ENCODE data around the gene KANSL1. TPM values are rescaled to one million over a fixed set of nuclear protein-coding genes. Genes with fewer than 3 reads are reported as not detected.
A peak's percentile ranks its signal among the peaks of the same experiment; 100 is the strongest.
"Not testable (repeated sequence)": the region's sequence is repeated elsewhere in the genome, so short reads cannot be mapped to it uniquely, and the experiment has no call there.

The KANSL1 gene
- total RNA-seq, 1 experiment from 2014 or later, result 72.7 TPM

DNA sequence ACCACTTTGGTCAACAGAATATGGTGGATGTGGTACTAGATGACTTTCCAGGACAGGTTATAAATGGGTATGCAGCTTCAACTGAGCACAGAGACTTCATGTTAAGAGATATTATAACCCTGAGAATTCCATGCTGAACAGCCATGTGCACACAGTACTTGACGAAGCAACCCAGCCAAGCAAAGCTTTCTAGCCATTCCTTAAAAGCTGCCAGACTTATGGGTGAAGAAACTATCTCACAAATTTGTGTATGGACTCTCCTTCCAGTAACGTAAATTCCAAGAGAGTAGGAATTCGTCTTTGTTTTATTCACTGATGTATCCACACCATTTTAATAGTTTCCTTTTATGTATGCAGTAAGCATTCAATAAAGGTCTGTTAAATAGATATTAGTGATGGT, 76.1 kb downstream of the KANSL1 start:
- H3K4me3 Mint-ChIP-seq, result no peak overlapping the region
- H3K27me3 Mint-ChIP-seq (ENCODE audit: low read depth), result no peaks in the 10 kb centered on the region
- H3K4me1 Mint-ChIP-seq, result peaks cover 83% of the 10 kb centered on the region
- ATAC-seq, result no peak
- H3K27ac Mint-ChIP-seq, result peak overlapping the region; percentile 42; the same call in 1 of the 2 replicates
- TF ChIP-seq, protein P1, sequence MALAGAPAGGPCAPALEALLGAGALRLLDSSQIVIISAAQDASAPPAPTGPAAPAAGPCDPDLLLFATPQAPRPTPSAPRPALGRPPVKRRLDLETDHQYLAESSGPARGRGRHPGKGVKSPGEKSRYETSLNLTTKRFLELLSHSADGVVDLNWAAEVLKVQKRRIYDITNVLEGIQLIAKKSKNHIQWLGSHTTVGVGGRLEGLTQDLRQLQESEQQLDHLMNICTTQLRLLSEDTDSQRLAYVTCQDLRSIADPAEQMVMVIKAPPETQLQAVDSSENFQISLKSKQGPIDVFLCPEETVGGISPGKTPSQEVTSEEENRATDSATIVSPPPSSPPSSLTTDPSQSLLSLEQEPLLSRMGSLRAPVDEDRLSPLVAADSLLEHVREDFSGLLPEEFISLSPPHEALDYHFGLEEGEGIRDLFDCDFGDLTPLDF (CRISPR knock-in tag; IDR thresholded peaks at IDR 0.05), result no peak
- TF ChIP-seq, protein P2, sequence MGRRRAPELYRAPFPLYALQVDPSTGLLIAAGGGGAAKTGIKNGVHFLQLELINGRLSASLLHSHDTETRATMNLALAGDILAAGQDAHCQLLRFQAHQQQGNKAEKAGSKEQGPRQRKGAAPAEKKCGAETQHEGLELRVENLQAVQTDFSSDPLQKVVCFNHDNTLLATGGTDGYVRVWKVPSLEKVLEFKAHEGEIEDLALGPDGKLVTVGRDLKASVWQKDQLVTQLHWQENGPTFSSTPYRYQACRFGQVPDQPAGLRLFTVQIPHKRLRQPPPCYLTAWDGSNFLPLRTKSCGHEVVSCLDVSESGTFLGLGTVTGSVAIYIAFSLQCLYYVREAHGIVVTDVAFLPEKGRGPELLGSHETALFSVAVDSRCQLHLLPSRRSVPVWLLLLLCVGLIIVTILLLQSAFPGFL (CRISPR knock-in tag; IDR thresholded peaks at IDR 0.05; ENCODE audit: borderline replicate concordance), result no peak
- TF ChIP-seq ZNF219 (CRISPR knock-in tag; IDR thresholded peaks at IDR 0.05; ENCODE audit: borderline replicate concordance), result no peak
- TF ChIP-seq ATF1 (CRISPR knock-in tag; IDR thresholded peaks at IDR 0.05), result no peak
- CTCF ChIA-PET, result no interaction called here
- peaks cover 3% of the 10 kb centered on the region; the same call in 1 of the 2 replicates for H3K9me3 Mint-ChIP-seq
- no peak for DNase-seq (ENCODE audit: low spot score)
- POLR2A ChIA-PET, result no interaction called here
- no peaks in the 10 kb centered on the region for H3K36me3 Mint-ChIP-seq

DNA sequence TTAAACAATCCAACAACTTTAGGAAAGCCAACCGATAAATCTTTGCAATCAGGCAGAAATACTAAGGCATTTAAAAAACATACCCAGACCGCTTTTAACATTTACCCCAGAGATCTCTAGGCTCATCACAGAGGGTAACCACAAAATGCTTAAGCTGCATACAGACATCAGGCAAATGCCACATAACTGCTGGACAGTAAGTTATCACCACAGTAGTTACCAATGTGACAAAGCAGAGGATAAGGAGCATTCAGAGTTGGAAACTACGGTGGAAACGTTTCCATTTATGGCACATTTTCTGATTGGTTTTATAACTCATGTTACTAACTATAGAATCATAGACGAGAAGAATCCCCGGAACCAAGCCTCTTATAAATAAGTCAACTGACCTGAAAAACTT, 77.5 kb downstream of the KANSL1 start:
- Mint-ChIP-seq H3K9me3 (peaks cover 3% of the 10 kb centered on the region; the same call in 1 of the 2 replicates), H3K27ac (peak overlapping the region; percentile 39; the same call in 1 of the 2 replicates), H3K4me3 (no peak overlapping the region), H3K4me1 (peaks cover 78% of the 10 kb centered on the region), H3K27me3 (ENCODE audit: low read depth) (no peaks in the 10 kb centered on the region), H3K36me3 (no peaks in the 10 kb centered on the region)
- DNase-seq (ENCODE audit: low spot score), result no peak
- ChIA-PET POLR2A (no interaction called here), CTCF (interaction anchor here (1.6 kb wide), 1 partner anchor 78 kb away, joined by 4 read pairs; the partner anchor contains the start of gene KANSL1)
- TF ChIP-seq CBFB (CRISPR knock-in tag; IDR thresholded peaks at IDR 0.05; ENCODE audit: low read depth), result no peak
- TF ChIP-seq NFYB (CRISPR knock-in tag; conservative IDR thresholded peaks at IDR 0.05; ENCODE audit: low read depth), result no peak
- TF ChIP-seq, protein P3, sequence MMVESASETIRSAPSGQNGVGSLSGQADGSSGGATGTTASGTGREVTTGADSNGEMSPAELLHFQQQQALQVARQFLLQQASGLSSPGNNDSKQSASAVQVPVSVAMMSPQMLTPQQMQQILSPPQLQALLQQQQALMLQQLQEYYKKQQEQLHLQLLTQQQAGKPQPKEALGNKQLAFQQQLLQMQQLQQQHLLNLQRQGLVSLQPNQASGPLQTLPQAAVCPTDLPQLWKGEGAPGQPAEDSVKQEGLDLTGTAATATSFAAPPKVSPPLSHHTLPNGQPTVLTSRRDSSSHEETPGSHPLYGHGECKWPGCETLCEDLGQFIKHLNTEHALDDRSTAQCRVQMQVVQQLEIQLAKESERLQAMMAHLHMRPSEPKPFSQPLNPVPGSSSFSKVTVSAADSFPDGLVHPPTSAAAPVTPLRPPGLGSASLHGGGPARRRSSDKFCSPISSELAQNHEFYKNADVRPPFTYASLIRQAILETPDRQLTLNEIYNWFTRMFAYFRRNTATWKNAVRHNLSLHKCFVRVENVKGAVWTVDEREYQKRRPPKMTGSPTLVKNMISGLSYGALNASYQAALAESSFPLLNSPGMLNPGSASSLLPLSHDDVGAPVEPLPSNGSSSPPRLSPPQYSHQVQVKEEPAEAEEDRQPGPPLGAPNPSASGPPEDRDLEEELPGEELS (CRISPR knock-in tag; IDR thresholded peaks at IDR 0.05), result no peak
- TF ChIP-seq MYBL2 (CRISPR knock-in tag; IDR thresholded peaks at IDR 0.05), result no peak
- ATAC-seq, result no peak

DNA sequence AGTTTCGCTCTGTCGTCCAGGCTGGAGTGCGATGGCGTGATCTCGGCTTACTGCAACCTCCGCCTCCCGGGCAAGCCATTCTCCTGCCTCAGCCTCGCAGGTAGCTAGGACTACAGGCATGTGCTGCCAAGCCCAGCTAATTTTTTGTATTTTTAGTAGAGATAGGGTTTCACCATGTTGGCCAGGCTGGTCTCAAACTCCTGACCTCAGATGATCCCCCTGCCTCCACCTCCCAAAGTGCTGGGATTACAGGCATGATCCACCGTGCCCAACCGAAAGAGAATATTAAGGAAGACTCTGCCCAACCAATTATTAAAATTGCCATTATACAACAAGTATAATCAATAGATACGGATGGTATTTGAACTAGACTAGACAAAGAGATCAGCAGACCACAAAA, 82.0 kb downstream of the KANSL1 start:
- H3K27me3 Mint-ChIP-seq (ENCODE audit: low read depth); H3K36me3 Mint-ChIP-seq; CTCF ChIA-PET; POLR2A ChIA-PET; H3K9me3 Mint-ChIP-seq; DNase-seq (ENCODE audit: low spot score); ATAC-seq; H3K4me3 Mint-ChIP-seq: not testable (repeated sequence)
- peaks cover 87% of the 10 kb centered on the region for H3K4me1 Mint-ChIP-seq
- H3K27ac Mint-ChIP-seq, result peak overlapping the region; percentile 15; the same call in 1 of the 2 replicates

DNA sequence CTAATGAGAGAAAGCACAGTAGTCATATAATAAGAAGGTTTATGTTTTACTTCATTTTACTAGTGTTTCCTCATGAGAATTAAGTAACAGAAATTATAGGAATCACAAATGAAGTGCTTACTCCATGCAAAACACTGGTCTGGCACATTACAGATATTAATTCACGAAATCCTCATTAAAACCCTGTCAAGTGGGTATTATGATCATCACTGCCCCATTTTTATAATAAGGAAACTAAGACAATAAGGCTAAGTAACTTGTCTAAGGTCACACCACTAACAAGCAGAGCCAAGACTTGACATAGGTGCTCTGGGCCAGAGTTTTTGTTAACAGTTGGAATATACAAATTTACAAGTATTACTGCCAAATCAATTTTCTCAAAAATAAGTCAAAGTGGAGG, 83.0 kb downstream of the KANSL1 start:
- Mint-ChIP-seq H3K9me3 (no peaks in the 10 kb centered on the region), H3K27me3 (ENCODE audit: low read depth) (no peaks in the 10 kb centered on the region), H3K36me3 (no peaks in the 10 kb centered on the region), H3K27ac (no peak overlapping the region), H3K4me1 (peaks cover 81% of the 10 kb centered on the region), H3K4me3 (no peak overlapping the region)
- ChIA-PET POLR2A (no interaction called here), CTCF (no interaction called here)
- DNase-seq (ENCODE audit: low spot score), result no peak
- ATAC-seq, result no peak
- TF ChIP-seq GRHL2 (CRISPR knock-in tag; IDR thresholded peaks at IDR 0.05; ENCODE audit: insufficient replicate concordance, severe bottlenecking) (no peak), RELA (CRISPR knock-in tag; IDR thresholded peaks at IDR 0.05; ENCODE audit: borderline replicate concordance) (no peak), NR2C2 (CRISPR knock-in tag; IDR thresholded peaks at IDR 0.05) (no peak), ETV6 (CRISPR knock-in tag; IDR thresholded peaks at IDR 0.05) (no peak), FOXK1 (CRISPR knock-in tag; IDR thresholded peaks at IDR 0.05) (no peak), IRF2 (CRISPR knock-in tag; IDR thresholded peaks at IDR 0.05; ENCODE audit: borderline replicate concordance, low read depth) (no peak), ESRRA (CRISPR knock-in tag; IDR thresholded peaks at IDR 0.05; ENCODE audit: borderline replicate concordance) (no peak), ZNF396 (CRISPR knock-in tag; IDR thresholded peaks at IDR 0.05; ENCODE audit: borderline replicate concordance) (no peak), FOXJ3 (CRISPR knock-in tag; IDR thresholded peaks at IDR 0.05; ENCODE audit: borderline replicate concordance) (no peak)
- TF ChIP-seq, protein P4, sequence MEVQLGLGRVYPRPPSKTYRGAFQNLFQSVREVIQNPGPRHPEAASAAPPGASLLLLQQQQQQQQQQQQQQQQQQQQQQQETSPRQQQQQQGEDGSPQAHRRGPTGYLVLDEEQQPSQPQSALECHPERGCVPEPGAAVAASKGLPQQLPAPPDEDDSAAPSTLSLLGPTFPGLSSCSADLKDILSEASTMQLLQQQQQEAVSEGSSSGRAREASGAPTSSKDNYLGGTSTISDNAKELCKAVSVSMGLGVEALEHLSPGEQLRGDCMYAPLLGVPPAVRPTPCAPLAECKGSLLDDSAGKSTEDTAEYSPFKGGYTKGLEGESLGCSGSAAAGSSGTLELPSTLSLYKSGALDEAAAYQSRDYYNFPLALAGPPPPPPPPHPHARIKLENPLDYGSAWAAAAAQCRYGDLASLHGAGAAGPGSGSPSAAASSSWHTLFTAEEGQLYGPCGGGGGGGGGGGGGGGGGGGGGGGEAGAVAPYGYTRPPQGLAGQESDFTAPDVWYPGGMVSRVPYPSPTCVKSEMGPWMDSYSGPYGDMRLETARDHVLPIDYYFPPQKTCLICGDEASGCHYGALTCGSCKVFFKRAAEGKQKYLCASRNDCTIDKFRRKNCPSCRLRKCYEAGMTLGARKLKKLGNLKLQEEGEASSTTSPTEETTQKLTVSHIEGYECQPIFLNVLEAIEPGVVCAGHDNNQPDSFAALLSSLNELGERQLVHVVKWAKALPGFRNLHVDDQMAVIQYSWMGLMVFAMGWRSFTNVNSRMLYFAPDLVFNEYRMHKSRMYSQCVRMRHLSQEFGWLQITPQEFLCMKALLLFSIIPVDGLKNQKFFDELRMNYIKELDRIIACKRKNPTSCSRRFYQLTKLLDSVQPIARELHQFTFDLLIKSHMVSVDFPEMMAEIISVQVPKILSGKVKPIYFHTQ (CRISPR knock-in tag; IDR thresholded peaks at IDR 0.05), result no peak
- TF ChIP-seq, protein P5, sequence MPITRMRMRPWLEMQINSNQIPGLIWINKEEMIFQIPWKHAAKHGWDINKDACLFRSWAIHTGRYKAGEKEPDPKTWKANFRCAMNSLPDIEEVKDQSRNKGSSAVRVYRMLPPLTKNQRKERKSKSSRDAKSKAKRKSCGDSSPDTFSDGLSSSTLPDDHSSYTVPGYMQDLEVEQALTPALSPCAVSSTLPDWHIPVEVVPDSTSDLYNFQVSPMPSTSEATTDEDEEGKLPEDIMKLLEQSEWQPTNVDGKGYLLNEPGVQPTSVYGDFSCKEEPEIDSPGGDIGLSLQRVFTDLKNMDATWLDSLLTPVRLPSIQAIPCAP (CRISPR knock-in tag; IDR thresholded peaks at IDR 0.05), result no peak
- TF ChIP-seq, protein P6, sequence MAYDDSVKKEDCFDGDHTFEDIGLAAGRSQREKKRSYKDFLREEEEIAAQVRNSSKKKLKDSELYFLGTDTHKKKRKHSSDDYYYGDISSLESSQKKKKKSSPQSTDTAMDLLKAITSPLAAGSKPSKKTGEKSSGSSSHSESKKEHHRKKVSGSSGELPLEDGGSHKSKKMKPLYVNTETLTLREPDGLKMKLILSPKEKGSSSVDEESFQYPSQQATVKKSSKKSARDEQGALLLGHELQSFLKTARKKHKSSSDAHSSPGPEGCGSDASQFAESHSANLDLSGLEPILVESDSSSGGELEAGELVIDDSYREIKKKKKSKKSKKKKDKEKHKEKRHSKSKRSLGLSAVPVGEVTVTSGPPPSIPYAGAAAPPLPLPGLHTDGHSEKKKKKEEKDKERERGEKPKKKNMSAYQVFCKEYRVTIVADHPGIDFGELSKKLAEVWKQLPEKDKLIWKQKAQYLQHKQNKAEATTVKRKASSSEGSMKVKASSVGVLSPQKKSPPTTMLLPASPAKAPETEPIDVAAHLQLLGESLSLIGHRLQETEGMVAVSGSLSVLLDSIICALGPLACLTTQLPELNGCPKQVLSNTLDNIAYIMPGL (CRISPR knock-in tag; IDR thresholded peaks at IDR 0.05), result no peak

Measured in WTC11 (cell line).